ENCODE results near the gene ARID1B. TPM values are rescaled to one million over a fixed set of nuclear protein-coding genes. Genes with fewer than 3 reads are reported as not detected.
A peak's percentile ranks its signal among the peaks of the same experiment; 100 is the strongest.

ARID1B gene
- total and polyA plus RNA-seq, 8 donors: 16.2 to 68.0 (median 42.5) TPM

- no peak overlapping the region for H3K27ac ChIP-seq
- H3K27me3 ChIP-seq: no peaks in the 10 kb centered on the region
- H3K4me3 ChIP-seq: no peak overlapping the region
- no peak for FAIRE-seq
- H3K4me1 ChIP-seq: peaks cover 0 to 7% (median 0%) of the 10 kb centered on the region in 3 donors
- no peak for ATAC-seq
- no peak for DNase-seq
- no peak for TF ChIP-seq CTCF (IDR thresholded peaks at IDR 0.05)
- H3K9me3 ChIP-seq: no peaks in the 10 kb centered on the region
- intact Hi-C loops (cut with DNase I): no loop called here
- WGBS, 2 donors: 92 to 93% methylated on average over 5 of the region's 5 CpGs
- no peaks in the 10 kb centered on the region for H3K36me3 ChIP-seq
These were observed 347.5 kb downstream of the ARID1B start for GRCh38 chr6:157124485-157125254.

GRCh38 chr6:157125531-157125930, 348.4 kb downstream of the ARID1B start:
- no peak for TF ChIP-seq CTCF (IDR thresholded peaks at IDR 0.05)
- 94 to 97% methylated on average over 7 of the region's 7 CpGs for WGBS, 2 donors
- no peaks in the 10 kb centered on the region for H3K9me3 ChIP-seq
- no peaks in the 10 kb centered on the region for H3K27me3 ChIP-seq
- peaks cover 0 to 8% (median 0%) of the 10 kb centered on the region in 3 donors for H3K4me1 ChIP-seq
- no peak overlapping the region for H3K4me3 ChIP-seq
- ATAC-seq: no peak
- intact Hi-C loops (cut with DNase I): no loop called here
- no peak overlapping the region for H3K27ac ChIP-seq
- no peak for FAIRE-seq
- H3K36me3 ChIP-seq: no peaks in the 10 kb centered on the region
- DNase-seq: no peak

- intact Hi-C loops (cut with DNase I): no loop called here
- no peaks in the 10 kb centered on the region for H3K9me3 ChIP-seq
- no peak for DNase-seq
- no peak for FAIRE-seq
- peak in 1 of 4 donors; percentile 66 for ATAC-seq
- peaks cover 0 to 8% (median 0%) of the 10 kb centered on the region in 3 donors for H3K4me1 ChIP-seq
- TF ChIP-seq CTCF (IDR thresholded peaks at IDR 0.05): no peak
- H3K27me3 ChIP-seq: no peaks in the 10 kb centered on the region
- no peaks in the 10 kb centered on the region for H3K36me3 ChIP-seq
- WGBS, 2 donors: 87 to 90% methylated on average over 11 of the region's 11 CpGs
- H3K4me3 ChIP-seq: no peak overlapping the region
- no peak overlapping the region for H3K27ac ChIP-seq
These were observed 349.3 kb downstream of the ARID1B start for GRCh38 chr6:157126183-157127098.

GRCh38 chr6:157128235-157128775, 351.1 kb downstream of the ARID1B start:
- ATAC-seq (no peak), DNase-seq (no peak), FAIRE-seq (no peak)
- Histone ChIP-seq H3K27me3 (no peaks in the 10 kb centered on the region), H3K36me3 (no peaks in the 10 kb centered on the region), H3K4me1 (peaks cover 0 to 8% (median 0%) of the 10 kb centered on the region in 3 donors), H3K27ac (no peak overlapping the region), H3K4me3 (no peak overlapping the region), H3K9me3 (no peaks in the 10 kb centered on the region)
- TF ChIP-seq CTCF (IDR thresholded peaks at IDR 0.05): no peak
- intact Hi-C loops (cut with DNase I): no loop called here
- 83 to 90% methylated on average over 5 of the region's 5 CpGs for WGBS, 2 donors

All from pancreas (tissue), 10 donors.